Endothelial cell of umbilical vein (primary cell): ENCODE results near the gene PHLDB2. TPM values are rescaled to one million over a fixed set of nuclear protein-coding genes. Genes with fewer than 3 reads are reported as not detected.

ENCODE experiments used
- BruUV-seq: library from RNA; stranded (reverse); fragments of 400-500 nt; replicated peaks from 2 replicates; lab custom pipeline; 2021; lab: Mats Ljungman, UMichigan
- CTCF ChIA-PET: fragments of 300-600, 350-600 bp; sonication (Branson Sonifier 250); formaldehyde crosslinking; loops from one replicate; lab custom pipeline; 2021; ENCODE audit warnings: antibody characterized with exemption, inconsistent platforms; lab: Charles Lee
- POLR2A ChIA-PET: fragments of 300-600, 350-600 bp; sonication (Branson Sonifier 250); formaldehyde crosslinking; loops from one replicate; lab custom pipeline; 2021; ENCODE audit warnings: antibody characterized with exemption, inconsistent platforms; lab: Charles Lee
- DNase-seq: peaks from one replicate; pipeline ENCODE4 v3.0.0-alpha.2; 2011; ENCODE audit warnings: low read depth, low spot score
- FAIRE-seq: peaks from 2 replicates; lab custom pipeline; 2011; peaks lifted over from hg19 to GRCh38; lab: Jason Lieb, UNC
- H2AFZ ChIP-seq: 2 replicates; pipeline ENCODE4 v1.6.0; 2012; ENCODE audit warnings: low read depth, low read length, control low read depth, inconsistent platforms
- H3K27ac ChIP-seq: 2 replicates; pipeline ENCODE4 v1.5.1; 2011; ENCODE audit warnings: low read depth, mild to moderate bottlenecking, control low read depth, low read length, moderate library complexity; ENCODE audit not compliant: insufficient read depth
- H3K27me3 ChIP-seq, 2 experiments: 2 replicates each; pipeline versions ENCODE4 v1.6.0 to v1.6.1; 2011; ENCODE audit warnings: low read length in 2 of 2, mixed read lengths in 1 of 2; ENCODE audit not compliant: control insufficient read depth in 2 of 2, insufficient read depth in 2 of 2
- H3K36me3 ChIP-seq, 2 experiments: 2 replicates in 1 of 2; 3 replicates in 1 of 2; pipeline ENCODE4 v1.5.1; 2011; ENCODE audit warnings: low read length in 2 of 2, mild to moderate bottlenecking in 1 of 2, moderate library complexity in 1 of 2; ENCODE audit not compliant: control insufficient read depth in 2 of 2, insufficient read depth in 2 of 2; ENCODE audit errors: extremely low read depth in 1 of 2
- H3K4me1 ChIP-seq: 3 replicates; pipeline ENCODE4 v1.5.1; 2011; ENCODE audit warnings: mild to moderate bottlenecking, low read length; ENCODE audit not compliant: control insufficient read depth, insufficient read depth; ENCODE audit errors: extremely low read depth
- H3K4me2 ChIP-seq: 2 replicates; pipeline ENCODE4 v1.6.1; 2011; ENCODE audit warnings: low read length, control low read depth, mixed read lengths; ENCODE audit not compliant: insufficient read depth
- H3K4me3 ChIP-seq, 3 experiments: fragments of 200-600 bp in 1 of 3; sonication (generic), shearing (Covaris generic) in 1 of 3; replicated peaks in 1 of 3; 2 replicates each; pipeline ENCODE4 v1.5.1; 2011 to 2016; ENCODE audit warnings: control low read depth in 3 of 3, low read length in 3 of 3, mild to moderate bottlenecking in 2 of 3, inconsistent platforms in 1 of 3, low read depth in 1 of 3, moderate library complexity in 1 of 3; ENCODE audit not compliant: insufficient read depth in 1 of 3
- H3K79me2 ChIP-seq: 2 replicates; pipeline ENCODE4 v1.6.0; 2012; ENCODE audit warnings: low read length, inconsistent platforms; ENCODE audit not compliant: control insufficient read depth, insufficient read depth
- H3K9ac ChIP-seq: replicated peaks from 2 replicates; pipeline ENCODE3; 2011; ENCODE audit warnings: low read length, control low read depth; ENCODE audit not compliant: insufficient read depth; ENCODE audit errors: extremely low read depth
- H3K9me1 ChIP-seq: replicated peaks from 3 replicates; pipeline ENCODE4 v1.6.0; 2011; ENCODE audit warnings: mild to moderate bottlenecking, low read length; ENCODE audit not compliant: control insufficient read depth, insufficient read depth; ENCODE audit errors: extremely low read depth
- H3K9me3 ChIP-seq: replicated peaks from 2 replicates; pipeline ENCODE4 v1.5.1; 2012; ENCODE audit warnings: low read length, inconsistent platforms; ENCODE audit not compliant: control insufficient read depth, insufficient read depth
- H4K20me1 ChIP-seq: replicated peaks from 2 replicates; pipeline ENCODE3; 2011; ENCODE audit warnings: mild to moderate bottlenecking, low read length; ENCODE audit not compliant: control insufficient read depth, insufficient read depth; ENCODE audit errors: extremely low read depth
- EZH2 ChIP-seq: IDR thresholded peaks from 2 replicates; pipeline ENCODE4 v1.6.1; 2012; ENCODE audit warnings: borderline replicate concordance, low read depth, mild to moderate bottlenecking, moderate library complexity, low read length, inconsistent platforms; ENCODE audit not compliant: severe bottlenecking
- FOS ChIP-seq: IDR thresholded peaks from 2 replicates; pipeline ENCODE4 v1.6.1; 2011; ENCODE audit warnings: mild to moderate bottlenecking, low read length, moderate library complexity, borderline replicate concordance; ENCODE audit not compliant: insufficient read depth
- GATA2 ChIP-seq: IDR thresholded peaks from 2 replicates; pipeline ENCODE4 v1.7.0; 2011; ENCODE audit warnings: low read depth, mild to moderate bottlenecking, moderate library complexity, mixed read lengths, low read length; ENCODE audit not compliant: insufficient read length, insufficient read depth
- JUN ChIP-seq: IDR thresholded peaks from 2 replicates; pipeline ENCODE4 v1.6.1; 2011; ENCODE audit warnings: borderline replicate concordance, low read depth; ENCODE audit not compliant: insufficient read length, insufficient read depth
- MYC ChIP-seq: IDR thresholded peaks from one replicate; pipeline ENCODE4 v1.6.1; 2011; ENCODE audit warnings: mild to moderate bottlenecking, low read depth, low read length
- POLR2A ChIP-seq: IDR thresholded peaks from 2 replicates; pipeline ENCODE4 v1.6.1; 2012; ENCODE audit warnings: low read depth, mild to moderate bottlenecking, control low read depth, low read length
- POLR2AphosphoS5 ChIP-seq: IDR thresholded peaks from 2 replicates; pipeline ENCODE4 v1.6.1; 2012; ENCODE audit warnings: low read depth, mild to moderate bottlenecking, control low read depth, low read length, moderate library complexity; ENCODE audit not compliant: insufficient read depth
- dilution Hi-C: fragments of 300-500 bp; cut with MboI; formaldehyde crosslinking; loops from one replicate; pipeline ENCODE4 v1.15.0; 2019; ENCODE audit warnings: low sequenced_read_pairs; ENCODE audit not compliant: extremely low pct_ligation_motif_present
- intact Hi-C: fragments of 100-400 bp; cut with micrococcal nuclease; formaldehyde crosslinking; loops from one replicate; pipeline ENCODE4 v1.10.0; 2022
- polyA plus RNA-seq, 4 experiments: library from polyadenylated mRNA; depleted of rRNA in 3 of 4; stranded (reverse) in 3 of 4; unstranded in 1 of 4; fragments of >200 nt; gene quantifications; 2 replicates each; pipeline versions ENCODE4 v1.2.1 to v1.2.3, GENCODE V29; 2011 to 2012; ENCODE audit warnings: missing spikeins in 1 of 4
- total RNA-seq: library from RNA; stranded (reverse); gene quantifications from 2 replicates; pipeline ENCODE4 v1.2.3, GENCODE V29; 2021
- TF ChIP-seq, protein P1 (sequence below): IDR thresholded peaks from 2 replicates; pipeline ENCODE4 v1.6.1; 2011; ENCODE audit not compliant: insufficient read depth, insufficient read length
- TF ChIP-seq, protein P2 (sequence below), 2 donors: IDR thresholded peaks; 1 replicate in 1 of 2; 2 replicates in 1 of 2; pipeline ENCODE4 v1.5.1; 2011; ENCODE audit warnings: low read length in 2 of 2, mild to moderate bottlenecking in 2 of 2, moderate library complexity in 2 of 2, control low read depth in 1 of 2, inconsistent platforms in 1 of 2, low read depth in 1 of 2; ENCODE audit not compliant: insufficient read depth in 1 of 2; ENCODE audit errors: extremely low read depth in 1 of 2

PHLDB2 gene
- total and polyA plus RNA-seq, 2 donors (not counting 3 experiments of a cell fraction or from before 2014, with no cell fraction given) = 22.4 to 104 TPM

DNA sequence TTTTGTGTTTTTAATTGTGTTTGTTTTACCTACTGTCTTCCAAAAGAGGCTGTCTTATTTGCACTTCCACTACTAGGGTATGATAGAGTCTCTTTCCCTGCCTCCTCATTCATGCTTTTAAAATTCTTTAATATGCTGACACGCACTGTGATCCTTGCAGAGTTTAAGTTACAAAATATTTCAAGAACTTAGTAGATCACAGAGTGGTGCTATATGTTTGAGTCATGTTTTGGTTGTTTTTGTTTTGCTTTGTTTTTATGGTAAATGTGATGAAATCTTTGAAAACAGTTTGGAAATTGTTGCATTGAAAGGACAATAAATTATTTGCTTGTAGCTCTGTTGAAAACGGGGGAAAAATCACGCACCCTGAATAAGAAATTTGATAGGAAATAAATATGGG lies 113.8 kb downstream of the PHLDB2 start:
- dilution Hi-C loops (no loop called here), intact Hi-C loops (no loop called here)
- ChIA-PET POLR2A (no interaction called here), CTCF (interaction anchor here (1.2 to 7.9 kb wide), 3 partner anchors 17 to 257 kb away, joined by 4 to 192 read pairs (median 5); no protein-coding TSS in a partner anchor)
- no peak overlapping the region for H3K4me3 ChIP-seq
- peaks cover 12 to 20% of the 10 kb centered on the region in 2 experiments for H3K36me3 ChIP-seq
- H2AFZ ChIP-seq = no peak overlapping the region
- H3K9ac ChIP-seq = no peak overlapping the region
- H3K9me1 ChIP-seq = no peaks in the 10 kb centered on the region
- no peaks in the 10 kb centered on the region for H3K27me3 ChIP-seq
- H3K4me2 ChIP-seq = no peak overlapping the region
- H3K79me2 ChIP-seq = no peaks in the 10 kb centered on the region
- no peaks in the 10 kb centered on the region for H3K4me1 ChIP-seq
- H3K9me3 ChIP-seq = no peaks in the 10 kb centered on the region
- no peak overlapping the region for H3K27ac ChIP-seq
- no peaks in the 10 kb centered on the region for H4K20me1 ChIP-seq
- no TSS peak for BruUV-seq
- TF ChIP-seq EZH2 = no peak
- no peak for FAIRE-seq
- no peak for DNase-seq

- DNase-seq (no peak), FAIRE-seq (no peak)
- Histone ChIP-seq H3K27ac (no peak overlapping the region), H3K79me2 (peaks cover 11% of the 10 kb centered on the region), H3K36me3 (peaks cover 9 to 15% of the 10 kb centered on the region in 2 experiments), H3K9me3 (no peaks in the 10 kb centered on the region), H2AFZ (no peak overlapping the region), H3K9me1 (no peaks in the 10 kb centered on the region), H3K27me3 (no peaks in the 10 kb centered on the region), H3K4me3 (no peak overlapping the region), H3K4me2 (no peak overlapping the region), H4K20me1 (no peaks in the 10 kb centered on the region), H3K9ac (no peak overlapping the region), H3K4me1 (peaks cover 7% of the 10 kb centered on the region)
- ChIA-PET CTCF (interaction anchor here (1.0 to 1.1 kb wide), 5 partner anchors 14 to 110 kb away, joined by 3 to 6 read pairs (median 4); no protein-coding TSS in a partner anchor), POLR2A (no interaction called here)
- dilution Hi-C loops = no loop called here
- TF ChIP-seq, protein P1, sequence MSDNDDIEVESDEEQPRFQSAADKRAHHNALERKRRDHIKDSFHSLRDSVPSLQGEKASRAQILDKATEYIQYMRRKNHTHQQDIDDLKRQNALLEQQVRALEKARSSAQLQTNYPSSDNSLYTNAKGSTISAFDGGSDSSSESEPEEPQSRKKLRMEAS = no peak
- TF ChIP-seq EZH2 (no peak), GATA2 (no peak), POLR2A (no peak), POLR2AphosphoS5 (no peak), FOS (no peak), JUN (no peak), MYC (no peak)
- TF ChIP-seq, protein P2, sequence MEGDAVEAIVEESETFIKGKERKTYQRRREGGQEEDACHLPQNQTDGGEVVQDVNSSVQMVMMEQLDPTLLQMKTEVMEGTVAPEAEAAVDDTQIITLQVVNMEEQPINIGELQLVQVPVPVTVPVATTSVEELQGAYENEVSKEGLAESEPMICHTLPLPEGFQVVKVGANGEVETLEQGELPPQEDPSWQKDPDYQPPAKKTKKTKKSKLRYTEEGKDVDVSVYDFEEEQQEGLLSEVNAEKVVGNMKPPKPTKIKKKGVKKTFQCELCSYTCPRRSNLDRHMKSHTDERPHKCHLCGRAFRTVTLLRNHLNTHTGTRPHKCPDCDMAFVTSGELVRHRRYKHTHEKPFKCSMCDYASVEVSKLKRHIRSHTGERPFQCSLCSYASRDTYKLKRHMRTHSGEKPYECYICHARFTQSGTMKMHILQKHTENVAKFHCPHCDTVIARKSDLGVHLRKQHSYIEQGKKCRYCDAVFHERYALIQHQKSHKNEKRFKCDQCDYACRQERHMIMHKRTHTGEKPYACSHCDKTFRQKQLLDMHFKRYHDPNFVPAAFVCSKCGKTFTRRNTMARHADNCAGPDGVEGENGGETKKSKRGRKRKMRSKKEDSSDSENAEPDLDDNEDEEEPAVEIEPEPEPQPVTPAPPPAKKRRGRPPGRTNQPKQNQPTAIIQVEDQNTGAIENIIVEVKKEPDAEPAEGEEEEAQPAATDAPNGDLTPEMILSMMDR (IDR thresholded peaks at IDR 0.05; ENCODE audit: extremely low read depth in 1 of 2, insufficient read depth in 1 of 2, low read depth in 1 of 2, low read length in 2 of 2) = no peak
- BruUV-seq = no TSS peak
- intact Hi-C loops = no loop called here
Observed at GRCh38 chr3:111975131-111975530, 116.1 kb downstream of the PHLDB2 start.
